Measurements from ENCODE around the gene PLCD3. TPM values are rescaled to one million over a fixed set of nuclear protein-coding genes. Genes with fewer than 3 reads are reported as not detected.

Gene PLCD3
- total and polyA plus RNA-seq, 2 of the 13 experiments (the other 11 are each of a cell fraction or from before 2014, with no cell fraction given): 11.3 to 39.1 TPM

GRCh38 chr17:45060797-45061605 is 71.3 kb downstream of the PLCD3 start, which contains the start of gene NMT1 (continued):
- TF ChIP-seq CTCF (CRISPR knock-in tag; IDR thresholded peaks at IDR 0.05) (peak; percentile 15; the same call in 1 of the 2 replicates), WIZ (CRISPR knock-in tag; IDR thresholded peaks at IDR 0.05) (peak; percentile 71; the same call in 1 of the 2 replicates), ZNF614 (CRISPR knock-in tag; IDR thresholded peaks at IDR 0.05; ENCODE audit: borderline replicate concordance) (peak; percentile 85; the same call in 1 of the 2 replicates), YY1 (IDR thresholded peaks at IDR 0.05; ENCODE audit: insufficient read depth, insufficient replicate concordance, low read depth, low read length) (peak; percentile 98), ZNF124 (CRISPR knock-in tag; IDR thresholded peaks at IDR 0.05) (peak; percentile 56; the same call in 1 of the 2 replicates), ATF7 (IDR thresholded peaks at IDR 0.05) (no peak), ATF7 (CRISPR knock-in tag; IDR thresholded peaks at IDR 0.05) (0 out of 2 replicates have a peak, but pooled peaks have one; percentile 50), KLF13 (CRISPR knock-in tag; IDR thresholded peaks at IDR 0.05) (no peak), ZC3H4 (CRISPR knock-in tag; IDR thresholded peaks at IDR 0.05; ENCODE audit: borderline replicate concordance) (no peak), ZNF737 (CRISPR knock-in tag; IDR thresholded peaks at IDR 0.05; ENCODE audit: borderline replicate concordance) (peak; percentile 3; the same call in 1 of the 2 replicates), ZNF777 (CRISPR knock-in tag; IDR thresholded peaks at IDR 0.05) (peak; percentile 65), ERF (CRISPR knock-in tag; IDR thresholded peaks at IDR 0.05) (peak; percentile 84), TCF7 (IDR thresholded peaks at IDR 0.05; ENCODE audit: low read depth) (0 out of 2 replicates have a peak, but pooled peaks have one; percentile 15), KDM6A (CRISPR knock-in tag; IDR thresholded peaks at IDR 0.05; ENCODE audit: low read depth) (no peak), ZNF275 (CRISPR knock-in tag; IDR thresholded peaks at IDR 0.05; ENCODE audit: borderline replicate concordance) (no peak; the same call in 1 of the 2 replicates), ZNF713 (CRISPR knock-in tag; IDR thresholded peaks at IDR 0.05) (no peak), ZNF136 (CRISPR knock-in tag; IDR thresholded peaks at IDR 0.05; ENCODE audit: low read depth) (peak; percentile 93; the same call in 1 of the 2 replicates), E2F5 (CRISPR knock-in tag; conservative IDR thresholded peaks at IDR 0.05) (0 out of 2 replicates have a peak, but pooled peaks have one; percentile 29), PBX3 (CRISPR knock-in tag; IDR thresholded peaks at IDR 0.05; ENCODE audit: borderline replicate concordance) (peak; percentile 78; the same call in 1 of the 2 replicates), MXD3 (CRISPR knock-in tag; IDR thresholded peaks at IDR 0.05) (peak; percentile 69), HIVEP1 (CRISPR knock-in tag; IDR thresholded peaks at IDR 0.05) (no peak), RBFOX2 (IDR thresholded peaks at IDR 0.05; ENCODE audit: low read depth, low read length) (peak; percentile 84), CERS6 (CRISPR knock-in tag; IDR thresholded peaks at IDR 0.05) (no peak; the same call in 1 of the 2 replicates)
